ENCODE data around the gene CFAP68.

The CFAP68 gene

GRCh38 chr11:111878849-111879636 lies at the start of gene CFAP68, which contains the start of gene FDXACB1:
TSS of gene CFAP68 (plus strand) at chr11:111879541. CDS start at chr11:111879561, 20 bp downstream.
TSS of gene FDXACB1 (minus strand) at chr11:111879165. CDS start at chr11:111879132, 33 bp downstream.
- H3K4me1 ChIP-seq (ENCODE audit: insufficient read depth, low read length): peaks cover 8% of the 10 kb centered on the region
- peak within 1 kb of the TSS; percentile 78 to 80 for H3K4me3 ChIP-seq (ENCODE audit: low read depth in 1 of 2, low read length in 2 of 2)
- peak within 1 kb of the TSS; percentile 80 for H3K9ac ChIP-seq (ENCODE audit: low read length)
- peaks cover 5% of the 10 kb centered on the region for H3K36me3 ChIP-seq (ENCODE audit: insufficient read depth, low read length)
- H3K9me3 ChIP-seq (ENCODE audit: low read length): no peaks in the 10 kb centered on the region
- no peaks in the 10 kb centered on the region for H3K27me3 ChIP-seq (ENCODE audit: control insufficient read depth in 1 of 2, insufficient read depth in 2 of 2, low read length in 2 of 2)
- H3K27ac ChIP-seq (ENCODE audit: low read depth, low read length): peak within 1 kb of the TSS; percentile 99

GRCh38 chr11:111833524-111833923 lies 45.8 kb upstream of the CFAP68 start:
- Histone ChIP-seq H3K36me3 (ENCODE audit: insufficient read depth, low read length) (peaks cover 42% of the 10 kb centered on the region), H3K9ac (ENCODE audit: low read length) (no peak overlapping the region), H3K4me1 (ENCODE audit: insufficient read depth, low read length) (no peaks in the 10 kb centered on the region), H3K27ac (ENCODE audit: low read depth, low read length) (no peak overlapping the region), H3K9me3 (ENCODE audit: low read length) (no peaks in the 10 kb centered on the region), H3K27me3 (ENCODE audit: control insufficient read depth in 1 of 2, insufficient read depth in 2 of 2, low read length in 2 of 2) (no peaks in the 10 kb centered on the region), H3K4me3 (ENCODE audit: low read depth in 1 of 2, low read length in 2 of 2) (no peak overlapping the region)

- Histone ChIP-seq H3K27ac (ENCODE audit: low read depth, low read length) (no peak overlapping the region), H3K27me3 (ENCODE audit: control insufficient read depth in 1 of 2, insufficient read depth in 2 of 2, low read length in 2 of 2) (no peaks in the 10 kb centered on the region), H3K9ac (ENCODE audit: low read length) (no peak overlapping the region), H3K36me3 (ENCODE audit: insufficient read depth, low read length) (peaks cover 35% of the 10 kb centered on the region), H3K9me3 (ENCODE audit: low read length) (no peaks in the 10 kb centered on the region), H3K4me3 (ENCODE audit: low read depth in 1 of 2, low read length in 2 of 2) (no peak overlapping the region), H3K4me1 (ENCODE audit: insufficient read depth, low read length) (no peaks in the 10 kb centered on the region)
Observed at GRCh38 chr11:111834432-111835163, 44.7 kb upstream of the CFAP68 start.

GRCh38 chr11:111835665-111836064 lies 43.7 kb upstream of the CFAP68 start:
- H3K4me1 ChIP-seq (ENCODE audit: insufficient read depth, low read length): no peaks in the 10 kb centered on the region
- no peaks in the 10 kb centered on the region for H3K9me3 ChIP-seq (ENCODE audit: low read length)
- H3K27me3 ChIP-seq (ENCODE audit: control insufficient read depth in 1 of 2, insufficient read depth in 2 of 2, low read length in 2 of 2): no peaks in the 10 kb centered on the region
- no peak overlapping the region for H3K4me3 ChIP-seq (ENCODE audit: low read depth in 1 of 2, low read length in 2 of 2)
- H3K27ac ChIP-seq (ENCODE audit: low read depth, low read length): no peak overlapping the region
- no peak overlapping the region for H3K9ac ChIP-seq (ENCODE audit: low read length)
- peaks cover 39% of the 10 kb centered on the region for H3K36me3 ChIP-seq (ENCODE audit: insufficient read depth, low read length)

- no peaks in the 10 kb centered on the region for H3K4me1 ChIP-seq (ENCODE audit: insufficient read depth, low read length)
- H3K9me3 ChIP-seq (ENCODE audit: low read length): no peaks in the 10 kb centered on the region
- no peak overlapping the region for H3K27ac ChIP-seq (ENCODE audit: low read depth, low read length)
- no peaks in the 10 kb centered on the region for H3K27me3 ChIP-seq (ENCODE audit: control insufficient read depth in 1 of 2, insufficient read depth in 2 of 2, low read length in 2 of 2)
- H3K9ac ChIP-seq (ENCODE audit: low read length): no peak overlapping the region
- no peak overlapping the region for H3K4me3 ChIP-seq (ENCODE audit: low read depth in 1 of 2, low read length in 2 of 2)
- peaks cover 39% of the 10 kb centered on the region for H3K36me3 ChIP-seq (ENCODE audit: insufficient read depth, low read length)
Observed at GRCh38 chr11:111836162-111836561, 43.2 kb upstream of the CFAP68 start.

GRCh38 chr11:111836721-111837120 lies 42.6 kb upstream of the CFAP68 start:
- no peaks in the 10 kb centered on the region for H3K27me3 ChIP-seq (ENCODE audit: control insufficient read depth in 1 of 2, insufficient read depth in 2 of 2, low read length in 2 of 2)
- no peaks in the 10 kb centered on the region for H3K4me1 ChIP-seq (ENCODE audit: insufficient read depth, low read length)
- no peak overlapping the region for H3K27ac ChIP-seq (ENCODE audit: low read depth, low read length)
- H3K9ac ChIP-seq (ENCODE audit: low read length): no peak overlapping the region
- no peak overlapping the region for H3K4me3 ChIP-seq (ENCODE audit: low read depth in 1 of 2, low read length in 2 of 2)
- H3K36me3 ChIP-seq (ENCODE audit: insufficient read depth, low read length): peaks cover 39% of the 10 kb centered on the region
- no peaks in the 10 kb centered on the region for H3K9me3 ChIP-seq (ENCODE audit: low read length)

- Histone ChIP-seq H3K36me3 (ENCODE audit: insufficient read depth, low read length) (peaks cover 39% of the 10 kb centered on the region), H3K27ac (ENCODE audit: low read depth, low read length) (no peak overlapping the region)
Observed at GRCh38 chr11:111837366-111837891, 41.9 kb upstream of the CFAP68 start.

GRCh38 chr11:111838054-111838453 lies 41.3 kb upstream of the CFAP68 start:
- Histone ChIP-seq H3K4me3 (ENCODE audit: low read depth in 1 of 2, low read length in 2 of 2) (no peak overlapping the region), H3K36me3 (ENCODE audit: insufficient read depth, low read length) (peaks cover 39% of the 10 kb centered on the region), H3K9me3 (ENCODE audit: low read length) (no peaks in the 10 kb centered on the region), H3K27me3 (ENCODE audit: control insufficient read depth in 1 of 2, insufficient read depth in 2 of 2, low read length in 2 of 2) (no peaks in the 10 kb centered on the region), H3K4me1 (ENCODE audit: insufficient read depth, low read length) (no peaks in the 10 kb centered on the region), H3K27ac (ENCODE audit: low read depth, low read length) (no peak overlapping the region), H3K9ac (ENCODE audit: low read length) (no peak overlapping the region)

More at GRCh38 chr11:111837366-111837891, 41.9 kb upstream of the CFAP68 start:
- Histone ChIP-seq H3K9me3 (ENCODE audit: low read length) (no peaks in the 10 kb centered on the region), H3K4me3 (ENCODE audit: low read depth in 1 of 2, low read length in 2 of 2) (no peak overlapping the region), H3K4me1 (ENCODE audit: insufficient read depth, low read length) (no peaks in the 10 kb centered on the region), H3K27me3 (ENCODE audit: control insufficient read depth in 1 of 2, insufficient read depth in 2 of 2, low read length in 2 of 2) (no peaks in the 10 kb centered on the region), H3K9ac (ENCODE audit: low read length) (no peak overlapping the region)

GRCh38 chr11:111840143-111840542 lies 39.2 kb upstream of the CFAP68 start:
- no peak overlapping the region for H3K9ac ChIP-seq (ENCODE audit: low read length)
- H3K4me1 ChIP-seq (ENCODE audit: insufficient read depth, low read length): no peaks in the 10 kb centered on the region
- no peaks in the 10 kb centered on the region for H3K9me3 ChIP-seq (ENCODE audit: low read length)
- peaks cover 33% of the 10 kb centered on the region for H3K36me3 ChIP-seq (ENCODE audit: insufficient read depth, low read length)
- no peak overlapping the region for H3K4me3 ChIP-seq (ENCODE audit: low read depth in 1 of 2, low read length in 2 of 2)
- no peak overlapping the region for H3K27ac ChIP-seq (ENCODE audit: low read depth, low read length)
- H3K27me3 ChIP-seq (ENCODE audit: control insufficient read depth in 1 of 2, insufficient read depth in 2 of 2, low read length in 2 of 2): no peaks in the 10 kb centered on the region

- Histone ChIP-seq H3K27me3 (ENCODE audit: control insufficient read depth in 1 of 2, insufficient read depth in 2 of 2, low read length in 2 of 2) (no peaks in the 10 kb centered on the region), H3K27ac (ENCODE audit: low read depth, low read length) (no peak overlapping the region), H3K4me3 (ENCODE audit: low read depth in 1 of 2, low read length in 2 of 2) (no peak overlapping the region), H3K9ac (ENCODE audit: low read length) (no peak overlapping the region), H3K36me3 (ENCODE audit: insufficient read depth, low read length) (peaks cover 20% of the 10 kb centered on the region), H3K4me1 (ENCODE audit: insufficient read depth, low read length) (no peaks in the 10 kb centered on the region), H3K9me3 (ENCODE audit: low read length) (no peaks in the 10 kb centered on the region)
Observed at GRCh38 chr11:111841370-111842053, 37.8 kb upstream of the CFAP68 start.

- peaks cover 12% of the 10 kb centered on the region for H3K36me3 ChIP-seq (ENCODE audit: insufficient read depth, low read length)
- H3K27ac ChIP-seq (ENCODE audit: low read depth, low read length): no peak overlapping the region
- H3K4me3 ChIP-seq (ENCODE audit: low read depth in 1 of 2, low read length in 2 of 2): no peak overlapping the region
- H3K27me3 ChIP-seq (ENCODE audit: control insufficient read depth in 1 of 2, insufficient read depth in 2 of 2, low read length in 2 of 2): no peaks in the 10 kb centered on the region
- no peaks in the 10 kb centered on the region for H3K4me1 ChIP-seq (ENCODE audit: insufficient read depth, low read length)
- no peak overlapping the region for H3K9ac ChIP-seq (ENCODE audit: low read length)
- H3K9me3 ChIP-seq (ENCODE audit: low read length): no peaks in the 10 kb centered on the region
Observed at GRCh38 chr11:111843661-111844060, 35.7 kb upstream of the CFAP68 start.
